ENCODE results near the gene CHMP1A.
"Not testable (repeated sequence)": the region's sequence is repeated elsewhere in the genome, so short reads cannot be mapped to it uniquely, and the experiment has no call there.

The CHMP1A gene

GRCh38 chr16:89691986-89692569 is 34.6 kb upstream of the CHMP1A start:
- no peak for DNase-seq

DNA sequence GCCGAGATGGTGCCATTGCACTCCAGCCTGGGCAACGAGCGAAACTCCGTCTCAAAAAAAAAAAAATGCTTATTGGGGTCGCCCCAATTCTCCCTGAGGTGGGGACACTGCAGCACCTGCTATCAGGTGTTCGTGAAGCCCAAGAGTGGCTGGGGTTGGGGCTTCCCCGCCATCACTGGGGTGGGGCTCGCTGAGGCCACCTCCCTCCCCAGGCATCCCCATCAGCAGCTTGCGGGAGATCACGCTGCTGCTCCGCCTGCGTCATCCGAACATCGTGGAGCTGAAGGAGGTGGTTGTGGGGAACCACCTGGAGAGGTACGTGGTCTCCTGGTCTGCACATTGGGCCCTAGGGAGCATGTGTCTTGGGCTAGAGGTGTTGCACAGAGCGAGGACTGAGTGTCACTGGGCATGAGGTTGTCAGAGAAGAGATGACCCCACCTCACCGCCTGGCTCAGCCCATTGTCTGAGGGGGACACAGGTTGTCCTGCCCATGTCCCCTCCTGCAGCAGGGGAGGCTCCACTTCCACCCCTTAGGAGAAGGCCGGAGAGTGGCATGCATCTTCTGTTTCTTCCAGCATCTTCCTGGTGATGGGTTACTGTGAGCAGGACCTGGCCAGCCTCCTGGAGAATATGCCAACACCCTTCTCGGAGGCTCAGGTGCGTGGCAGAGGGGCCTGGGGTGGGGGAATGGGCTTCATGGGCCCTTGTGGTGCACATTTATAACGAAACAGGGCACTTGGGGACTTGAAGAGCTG is 33.9 kb upstream of the CHMP1A start:
- DNase-seq, result no peak

DNA sequence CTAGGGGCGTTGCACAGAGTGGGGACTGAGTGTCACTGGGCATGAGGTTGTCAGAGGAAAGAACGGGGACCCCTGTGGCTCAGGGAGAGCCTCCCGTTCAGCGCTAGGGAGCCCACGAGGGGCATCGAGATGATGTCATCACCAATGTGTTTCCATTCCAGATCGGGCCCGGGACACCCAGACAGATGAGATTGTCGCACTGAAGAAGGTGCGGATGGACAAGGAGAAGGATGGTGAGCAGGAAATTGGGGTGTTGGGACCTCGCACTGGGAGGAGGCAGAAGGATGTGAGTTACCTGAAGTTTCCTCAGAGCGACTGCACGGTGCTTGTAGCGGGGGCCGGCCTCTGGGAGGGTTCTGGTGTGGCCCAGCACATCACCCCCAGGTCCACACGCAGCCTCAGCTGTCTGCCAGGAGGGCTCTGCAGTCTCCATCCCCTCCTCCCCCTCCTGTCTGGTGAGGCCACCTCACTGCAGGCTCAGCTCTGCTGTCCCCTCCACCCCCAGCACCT is 32.9 kb upstream of the CHMP1A start:
- no peak for DNase-seq

GRCh38 chr16:89689621-89690020 is 32.1 kb upstream of the CHMP1A start:
- not testable (repeated sequence) for DNase-seq

GRCh38 chr16:89689142-89689541 is 31.6 kb upstream of the CHMP1A start:
- no peak for DNase-seq

DNA sequence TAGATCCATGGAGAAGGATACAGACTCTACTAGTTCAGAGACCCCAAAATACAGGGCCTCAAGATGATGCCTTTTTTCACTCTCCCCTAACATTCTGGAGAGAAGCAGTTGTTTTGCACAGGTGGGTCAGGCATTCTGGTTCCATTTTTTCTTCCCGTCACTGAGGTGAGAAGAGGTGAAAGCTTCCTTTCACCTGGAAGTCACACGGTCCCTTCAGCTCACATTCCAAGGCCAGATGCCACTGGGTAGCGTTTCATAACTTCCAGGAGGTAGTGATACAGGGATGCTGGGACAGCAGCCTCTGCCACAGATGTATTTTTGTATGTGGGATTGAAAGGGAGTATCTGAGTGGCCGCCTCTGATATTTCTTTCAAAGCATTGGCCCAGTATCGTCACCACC is 30.9 kb upstream of the CHMP1A start:
- no peak for DNase-seq

DNA sequence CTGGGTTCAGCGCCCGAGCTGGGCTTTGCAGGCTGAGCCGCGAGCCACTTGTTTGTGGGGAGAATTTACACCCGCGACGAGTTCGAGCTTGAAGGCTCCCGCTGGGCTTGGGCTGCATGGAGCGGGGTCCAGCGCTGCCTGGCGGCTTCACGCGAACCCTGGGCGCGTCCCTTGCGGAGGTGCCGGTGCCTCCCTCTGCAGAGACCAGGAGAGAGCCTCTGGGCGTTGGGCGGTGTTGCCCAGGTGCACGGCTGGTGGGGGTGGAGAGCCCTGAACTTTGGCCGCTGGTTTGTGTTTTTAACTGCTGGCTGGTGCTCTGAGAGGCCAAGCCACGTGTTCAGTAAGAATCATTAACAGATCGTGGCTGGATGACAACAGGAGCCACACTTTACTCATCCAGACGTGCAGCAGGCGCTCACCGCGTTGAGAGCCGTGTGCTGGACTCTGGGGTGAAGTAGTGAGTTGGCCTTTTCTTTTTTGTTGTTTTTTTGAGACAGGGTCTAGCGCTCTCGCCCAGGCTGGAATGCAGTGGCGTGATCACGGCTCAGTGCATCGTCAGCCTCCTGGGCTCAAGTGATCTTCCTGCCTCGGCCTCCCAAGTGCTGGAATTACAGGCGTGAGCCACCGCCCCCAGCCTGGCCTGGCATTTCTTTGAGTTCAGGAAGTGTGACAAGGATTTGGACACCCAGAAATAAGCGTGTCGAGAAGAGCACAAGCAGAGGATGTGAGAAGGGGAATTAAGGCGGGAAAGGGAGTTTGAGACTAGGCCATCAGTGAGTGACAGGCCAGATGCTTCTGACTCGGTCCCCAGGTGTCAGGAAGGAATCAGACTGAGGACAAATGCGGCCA is 29.8 kb upstream of the CHMP1A start:
- DNase-seq, result no peak

GRCh38 chr16:89686520-89687091 is 29.1 kb upstream of the CHMP1A start, which contains the start of gene CDK10:
CDK10 (plus strand) TSS chr16:89686689; CDS start chr16:89686711, 22 bp downstream.
- DNase-seq, result peak; percentile 96

- DNase-seq, result no peak
Observed at GRCh38 chr16:89685916-89686315, 28.4 kb upstream of the CHMP1A start.

DNA sequence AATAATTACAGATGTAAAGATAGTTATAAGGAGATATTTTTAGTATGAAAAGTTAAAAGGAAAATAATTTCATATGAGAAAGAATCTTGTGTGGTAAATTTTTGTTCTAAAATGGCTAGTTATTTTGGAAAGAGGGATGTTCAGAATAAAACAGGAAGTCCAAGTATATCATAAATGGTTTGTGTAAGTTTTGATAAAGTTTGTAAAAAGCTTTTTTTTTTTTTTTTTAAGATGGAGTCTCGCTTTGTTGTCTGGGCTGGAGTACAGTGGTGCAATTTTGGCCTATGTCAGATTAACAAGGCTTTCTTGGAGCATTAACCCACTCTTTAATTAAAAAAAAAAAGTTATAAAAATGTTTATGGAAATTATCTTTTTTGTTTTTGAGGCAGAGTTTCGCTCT is 20.8 kb upstream of the CHMP1A start:
- DNase-seq, result no peak

DNA sequence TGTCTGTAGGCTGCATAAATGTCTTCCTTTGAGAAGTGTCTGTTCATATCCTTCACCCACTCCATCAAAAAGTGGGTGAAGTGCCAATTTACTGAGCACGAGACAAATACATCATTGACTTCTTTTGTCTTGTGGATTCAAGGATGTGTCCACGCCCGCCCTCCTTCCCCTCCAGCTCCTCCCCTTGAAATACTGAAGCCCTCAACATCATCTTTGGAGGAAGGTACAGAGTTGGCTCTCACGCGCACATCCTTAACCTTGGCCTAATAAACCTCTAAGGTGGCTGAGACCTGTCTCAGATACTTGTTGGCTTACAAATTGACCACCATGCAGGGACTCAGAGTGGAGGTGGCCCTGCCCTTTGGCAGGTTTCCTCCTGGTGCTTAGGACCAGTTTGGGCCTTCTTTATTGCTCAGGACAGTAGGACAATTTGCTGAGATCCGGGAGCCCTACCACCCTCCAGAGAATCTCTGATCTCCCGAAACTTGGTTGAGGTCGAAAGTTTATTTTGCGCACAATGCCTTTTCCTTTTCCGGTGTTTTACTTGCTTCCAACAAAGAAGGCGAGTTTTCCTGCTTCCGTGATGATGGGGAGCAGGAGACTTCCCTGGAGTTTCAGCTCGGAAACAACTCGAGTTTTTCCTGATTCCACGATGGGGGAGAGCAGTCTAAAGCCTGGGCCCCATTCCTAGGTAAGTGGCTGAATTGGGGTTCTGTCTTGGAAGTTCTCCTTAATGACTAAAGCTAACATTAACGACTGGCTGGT is 14.9 kb upstream of the CHMP1A start:
- DNase-seq, result no peak

DNA sequence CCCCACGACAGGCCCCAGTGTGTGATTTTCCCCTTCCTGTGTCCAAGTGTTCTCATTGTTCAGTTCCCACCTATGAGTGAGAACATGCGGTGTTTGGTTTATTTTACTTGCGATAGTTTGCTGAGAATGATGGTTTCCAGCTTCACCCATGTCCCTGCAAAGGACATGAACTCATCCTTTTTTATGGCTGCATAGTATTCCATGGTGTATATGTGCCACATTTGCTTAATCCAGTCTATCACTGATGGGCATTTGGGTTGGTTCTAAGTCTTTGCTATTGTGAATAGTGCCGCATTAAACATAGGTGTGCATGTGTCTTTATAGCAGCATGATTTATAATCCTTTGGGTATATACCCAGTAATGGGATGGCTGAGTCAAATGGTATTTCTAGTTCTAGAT is 14.1 kb upstream of the CHMP1A start:
- DNase-seq, result not testable (repeated sequence)

DNA sequence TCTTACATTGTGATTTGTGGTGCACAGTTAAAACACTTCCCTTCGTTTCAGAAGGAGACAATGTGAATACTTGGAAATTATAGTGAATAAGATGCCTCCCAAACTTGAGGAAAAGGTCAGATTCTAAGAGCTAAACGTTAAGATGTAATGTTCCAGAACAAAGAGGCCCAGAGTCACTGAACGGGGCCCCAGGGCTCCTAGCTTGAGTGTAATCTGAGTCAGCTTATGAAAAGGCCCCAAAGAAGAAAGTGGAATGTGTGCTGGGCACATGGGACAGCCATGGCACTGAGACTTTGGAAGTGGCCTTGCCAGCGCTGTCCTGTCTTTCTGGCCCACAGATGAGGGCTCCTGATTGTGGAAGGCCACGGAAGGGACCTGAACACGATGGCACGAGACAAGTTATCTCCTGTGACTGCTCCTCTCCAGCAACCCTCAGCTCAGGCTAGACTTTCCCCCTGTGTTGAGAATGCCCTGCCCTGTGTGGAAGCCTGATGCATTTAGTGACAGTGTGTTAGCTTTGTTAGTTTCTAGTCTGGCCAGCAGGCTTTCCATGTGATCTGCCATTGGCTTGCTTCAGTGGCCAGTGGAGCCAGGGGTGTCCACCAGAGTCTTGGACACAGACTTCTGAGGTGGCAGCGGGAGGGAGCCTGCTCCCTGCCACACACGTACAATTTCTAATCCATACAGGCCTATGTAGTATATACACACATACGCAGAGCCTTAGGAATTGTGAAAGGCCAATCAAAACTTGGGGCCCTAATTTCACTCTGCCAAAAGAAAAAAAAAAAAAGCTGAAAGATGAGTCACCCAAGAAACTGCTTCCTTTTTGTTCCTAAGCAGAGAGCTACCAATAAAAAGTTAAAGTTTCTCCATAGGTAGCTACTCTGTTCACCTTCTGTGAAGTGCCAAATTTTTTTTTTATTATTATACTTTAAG is 13.3 kb upstream of the CHMP1A start:
- DNase-seq, result no peak

DNA sequence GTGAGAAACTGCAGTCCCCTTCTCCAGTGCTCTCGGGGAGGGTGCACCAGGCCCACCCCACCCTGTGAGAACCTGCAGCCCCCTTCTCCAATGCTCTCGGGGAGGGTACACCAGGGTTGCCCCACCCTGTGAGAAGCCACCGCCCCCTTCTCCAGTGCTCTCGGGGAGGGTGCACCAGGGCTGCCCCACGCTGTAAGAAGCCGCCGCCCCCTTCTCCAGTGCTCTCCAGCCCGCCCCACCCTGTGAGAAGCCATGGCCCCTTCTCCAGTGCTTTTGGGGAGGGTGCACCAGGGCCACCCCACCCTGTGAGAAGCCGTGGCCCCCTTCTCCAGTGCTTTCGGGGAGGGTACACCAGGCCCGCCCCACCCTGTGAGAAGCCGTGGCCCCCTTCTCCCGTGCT is 12.2 kb upstream of the CHMP1A start:
- DNase-seq, result no peak

GRCh38 chr16:89668790-89669158 is 11.3 kb upstream of the CHMP1A start:
- DNase-seq, result no peak

DNA sequence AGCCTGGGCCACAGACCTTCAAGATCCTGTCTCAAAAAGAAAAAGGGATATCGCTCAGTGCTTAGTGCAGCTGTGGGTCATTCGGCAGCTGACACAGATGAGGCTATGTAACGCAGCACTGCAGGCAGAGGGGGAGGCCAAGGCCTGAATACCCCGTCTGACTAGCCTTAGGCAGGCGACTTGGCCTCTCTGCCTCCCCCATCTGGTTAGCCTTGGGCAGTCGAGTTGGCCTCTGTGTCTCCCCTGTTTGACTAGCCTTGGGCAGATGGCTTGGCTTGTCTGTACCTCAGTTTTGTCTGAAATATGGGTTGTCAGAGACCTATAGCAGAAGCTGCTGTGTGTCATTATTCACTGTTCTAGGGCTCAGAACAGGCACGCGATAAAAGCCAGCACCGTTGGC is 10.1 kb upstream of the CHMP1A start:
- no peak for DNase-seq

GRCh38 chr16:89667000-89667399 is 9.5 kb upstream of the CHMP1A start:
- not testable (repeated sequence) for DNase-seq

DNA sequence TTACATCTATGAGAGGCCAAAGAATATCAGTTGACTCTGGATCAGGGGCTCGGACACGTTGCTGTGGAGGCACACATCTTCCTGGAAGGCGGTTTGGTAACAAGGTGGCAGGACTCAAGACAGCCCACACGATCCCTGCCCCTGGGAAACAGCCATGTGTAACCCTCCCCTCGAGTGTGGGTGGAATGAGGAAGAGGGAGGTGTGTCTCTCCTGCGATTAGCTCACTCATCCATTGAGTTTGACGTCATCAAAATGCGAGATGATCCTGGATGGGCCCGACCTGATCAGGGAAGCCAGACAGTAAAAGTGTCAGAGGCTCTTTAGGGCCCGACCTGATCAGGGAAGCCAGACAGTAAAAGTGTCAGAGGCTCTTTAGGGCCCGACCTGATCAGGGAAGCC is 6.7 kb upstream of the CHMP1A start:
- not testable (repeated sequence) for DNase-seq

- no peak for DNase-seq
Observed at GRCh38 chr16:89661215-89661614, 3.7 kb upstream of the CHMP1A start.

GRCh38 chr16:89660146-89660545 is 2.6 kb upstream of the CHMP1A start:
- no peak for DNase-seq

GRCh38 chr16:89658221-89658879 is 842 bp upstream of the CHMP1A start:
- DNase-seq, result peak; percentile 15
